HG03097 (cell line): ENCODE measurements around the gene QKI.

ENCODE experiments used
- ATAC-seq: cut with Tn5 transposase; IDR thresholded peaks from one replicate; pipeline ENCODE4 v1.9.1; 2021; ENCODE audit not compliant: unreplicated experiment, low FRiP score

QKI gene

GRCh38 chr6:163390770-163391169 lies 23.7 kb upstream of the QKI start:
- no peak for ATAC-seq

GRCh38 chr6:163391985-163392384 lies 22.5 kb upstream of the QKI start:
- no peak for ATAC-seq

GRCh38 chr6:163392533-163392932 lies 22.0 kb upstream of the QKI start:
- no peak for ATAC-seq

- ATAC-seq = no peak
These were observed 20.6 kb upstream of the QKI start for GRCh38 chr6:163393923-163394322.

- ATAC-seq = no peak
These were observed 19.9 kb upstream of the QKI start for GRCh38 chr6:163394659-163395058.

GRCh38 chr6:163395122-163395830 lies 19.2 kb upstream of the QKI start:
- ATAC-seq = no peak

- no peak for ATAC-seq
These were observed 18.7 kb upstream of the QKI start for GRCh38 chr6:163395831-163396185.

GRCh38 chr6:163397326-163397725 lies 17.2 kb upstream of the QKI start:
- no peak for ATAC-seq

GRCh38 chr6:163398115-163398514 lies 16.4 kb upstream of the QKI start:
- no peak for ATAC-seq

GRCh38 chr6:163398815-163399214 lies 15.7 kb upstream of the QKI start:
- ATAC-seq = no peak

- no peak for ATAC-seq
These were observed 14.0 kb upstream of the QKI start for GRCh38 chr6:163400509-163400908.

GRCh38 chr6:163401039-163401885 lies 13.3 kb upstream of the QKI start:
- no peak for ATAC-seq

- ATAC-seq = no peak
These were observed 11.9 kb upstream of the QKI start for GRCh38 chr6:163402616-163403015.

- no peak for ATAC-seq
These were observed 9.7 kb upstream of the QKI start for GRCh38 chr6:163404825-163405265.

GRCh38 chr6:163405412-163406309 lies 8.9 kb upstream of the QKI start:
- ATAC-seq = peak; percentile 81

- ATAC-seq = peak; percentile 6
These were observed 8.2 kb upstream of the QKI start for GRCh38 chr6:163406366-163406765.

- ATAC-seq = no peak
These were observed 7.7 kb upstream of the QKI start for GRCh38 chr6:163406830-163407229.

GRCh38 chr6:163408352-163408991 lies 6.0 kb upstream of the QKI start:
- ATAC-seq = no peak

GRCh38 chr6:163409712-163410111 lies 4.8 kb upstream of the QKI start:
- ATAC-seq = no peak

- no peak for ATAC-seq
These were observed 2.2 kb upstream of the QKI start for GRCh38 chr6:163412341-163412740.
